Spleen (tissue), 11 donors: ENCODE measurements around the gene SLC25A45. TPM values are rescaled to one million over a fixed set of nuclear protein-coding genes. Genes with fewer than 3 reads are reported as not detected.
"Not testable (repeated sequence)": the region's sequence is repeated elsewhere in the genome, so short reads cannot be mapped to it uniquely, and the experiment has no call there.

Experiments
- DNase-seq: peaks from one replicate; pipeline ENCODE4 v3.0.0-alpha.2; 2020
- H3K27ac ChIP-seq, 8 donors: fragments of 200-600 bp; sonication (generic) in 7 of 8; 1 replicate in 4 of 8; 2 replicates in 4 of 8; pipeline versions ENCODE4 v1.5.0 to v1.8.0; 2016 to 2021; ENCODE audit warnings: inconsistent platforms in 4 of 8, mild to moderate bottlenecking in 4 of 8, moderate library complexity in 1 of 8
- H3K27me3 ChIP-seq, 7 donors: fragments of 200-600 bp; sonication (generic) in 6 of 7; replicated peaks in 1 of 7; 1 replicate in 4 of 7; 2 replicates in 3 of 7; pipeline versions ENCODE4 v1.5.0 to v1.8.0; 2016 to 2021; ENCODE audit warnings: inconsistent platforms in 3 of 7, mild to moderate bottlenecking in 1 of 7
- H3K36me3 ChIP-seq, 6 donors: fragments of 200-600 bp; sonication (generic) in 5 of 6; 1 replicate in 4 of 6; 2 replicates in 2 of 6; pipeline versions ENCODE4 v1.5.0 to v1.8.0; 2016 to 2021; ENCODE audit warnings: inconsistent platforms in 2 of 6
- H3K4me1 ChIP-seq, 6 donors: fragments of 200-600 bp; sonication (generic) in 5 of 6; 1 replicate in 3 of 6; 2 replicates in 3 of 6; pipeline versions ENCODE4 v1.5.0 to v1.8.0; 2016 to 2021; ENCODE audit warnings: inconsistent platforms in 3 of 6
- H3K4me3 ChIP-seq, 8 donors: fragments of 200-600 bp; sonication (generic) in 7 of 8; 1 replicate in 4 of 8; 2 replicates in 4 of 8; pipeline versions ENCODE4 v1.5.0 to v1.8.0; 2016 to 2021; ENCODE audit warnings: inconsistent platforms in 4 of 8, mild to moderate bottlenecking in 4 of 8, moderate library complexity in 2 of 8
- H3K9me3 ChIP-seq, 8 donors: fragments of 200-600 bp; sonication (generic) in 7 of 8; 1 replicate in 4 of 8; 2 replicates in 4 of 8; pipeline versions ENCODE4 v1.5.0 to v1.8.0; 2016 to 2021; ENCODE audit warnings: inconsistent platforms in 4 of 8
- CTCF ChIP-seq, 11 experiments: fragments of 200-600 bp in 7 of 11; fragments of 450-650 bp in 4 of 11; sonication (generic) in 4 of 11; IDR thresholded peaks in 8 of 11; conservative IDR thresholded peaks in 3 of 11; 1 replicate in 7 of 11; 2 replicates in 4 of 11; pipeline versions ENCODE4 v1.4.0 to v1.8.0; 2016 to 2021; ENCODE audit warnings: antibody characterized with exemption in 11 of 11, inconsistent platforms in 4 of 11, mild to moderate bottlenecking in 1 of 11
- POLR2A ChIP-seq, 3 donors: fragments of 450-650 bp; IDR thresholded peaks; one replicate each; pipeline ENCODE4 v1.5.1; 2017; ENCODE audit warnings: antibody characterized with exemption in 3 of 3, mild to moderate bottlenecking in 1 of 3
- POLR2AphosphoS5 ChIP-seq, 3 donors: sonication (generic); formaldehyde crosslinking; IDR thresholded peaks; one replicate each; pipeline ENCODE4 v1.5.1; 2017; ENCODE audit warnings: antibody characterized with exemption in 3 of 3
- WGBS, 5 donors: extraction: QIAGEN DNeasy Blood & Tissue Kit in 3 of 5; methylation state at CpG; one replicate each; pipeline versions ENCODE4 v1.1.5 to v1.1.7; 2013 to 2018; 5-methylcytosine and 5-hydroxymethylcytosine counted together
- intact Hi-C: fragments of 100-400 bp; cut with DNase I; formaldehyde crosslinking; loops from one replicate; pipeline ENCODE4 v1.15.0; 2023; ENCODE audit warnings: low total_unique reads
- polyA plus RNA-seq, 3 donors: library from polyadenylated mRNA; stranded (reverse); fragments of 200-250 nt; gene quantifications; one replicate each; pipeline ENCODE4 v1.2.1, GENCODE V29; 2013
- total RNA-seq, 7 donors: library from RNA; depleted of rRNA in 3 of 7; stranded (reverse); fragments of >200 nt in 3 of 7; fragmentation: NEBNext Ultra II Directional in 4 of 7; extraction: Animal tissue kit (Norgen Biotek cat#: 25700) in 4 of 7; gene quantifications; one replicate each; pipeline versions ENCODE4 v1.1.0 to v1.2.1, GENCODE V29; 2016 to 2021
- donor health status: healthy with polysubstance abuse.
- donor health status: DM: no; HTN: no; CAD: no; lungs with moderate emphysema.
- donor health status: DM: no; HTN: no; CAD: no.
- donor health status: Bipolar disorder and iron deficiency.
- donor health status: healthy.
- donor health status: DM: no; HTN: no; CAD: no.
- donor health status: DM: yes; HTN: yes; CAD: no.

SLC25A45 gene
- total and polyA plus RNA-seq, 10 donors = 11.6 to 33.4 (median 24.9) TPM

DNA sequence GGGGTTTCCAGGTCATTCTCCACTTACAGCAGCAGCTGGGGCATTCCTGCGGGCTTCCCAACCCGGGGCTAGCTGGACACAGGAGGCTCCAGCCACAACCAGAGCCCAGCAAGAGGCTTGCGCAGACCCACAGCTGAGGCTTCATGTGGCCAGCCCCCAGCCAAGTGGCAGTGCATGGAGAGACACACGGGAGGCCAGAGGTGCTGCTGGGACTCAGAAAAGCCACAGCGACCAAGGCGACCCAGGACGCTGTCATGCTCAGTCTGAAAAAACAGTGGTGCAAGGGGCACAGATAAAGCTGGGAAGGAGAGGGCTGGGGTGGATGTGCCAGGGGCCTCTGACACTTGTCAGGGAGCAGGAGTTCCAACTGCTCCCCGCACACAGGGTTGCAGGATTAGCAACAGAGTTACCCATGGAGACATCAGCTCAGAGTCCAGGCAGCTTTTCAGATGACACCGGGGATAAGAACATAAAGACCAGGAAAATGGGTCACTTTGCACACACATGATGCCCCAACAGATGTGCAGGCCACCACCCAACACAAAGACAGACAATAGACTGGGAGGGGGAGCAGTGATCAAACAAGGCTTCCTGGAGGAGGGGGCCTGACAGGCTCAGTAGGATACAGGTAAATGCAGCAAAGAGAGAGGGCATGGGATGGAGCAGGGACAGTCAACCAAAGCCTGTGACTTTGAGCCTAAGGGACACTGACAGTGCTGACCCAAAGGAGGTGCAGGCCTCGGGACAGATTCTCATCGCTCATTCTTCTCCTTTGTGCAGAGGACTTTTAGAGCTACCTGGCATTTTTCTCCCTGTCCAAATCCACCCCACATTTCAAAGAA lies 33.3 kb upstream of the SLC25A45 start:
- Histone ChIP-seq H3K4me1 (peaks cover 37 to 67% (median 54%) of the 10 kb centered on the region in 6 donors), H3K27me3 (no peaks in the 10 kb centered on the region), H3K4me3 (peak overlapping the region in 5 of 8 donors; percentile 44 to 96 (median 88)), H3K27ac (peak overlapping the region; percentile 92 to 100 (median 98)), H3K9me3 (no peaks in the 10 kb centered on the region), H3K36me3 (peaks cover 5 to 41% (median 31%) of the 10 kb centered on the region in 6 donors)
- intact Hi-C loops = no loop called here
- peak; percentile 79 for DNase-seq
- 69 to 76% (median 73%) methylated on average over 11 of the region's 11 CpGs for WGBS, 5 donors
- TF ChIP-seq POLR2A (IDR thresholded peaks at IDR 0.05) = no peak
- peak in 2 of 3 donors; percentile 37 to 70 for TF ChIP-seq POLR2AphosphoS5 (IDR thresholded peaks at IDR 0.05)
- no peak for TF ChIP-seq CTCF (IDR thresholded peaks at IDR 0.05 in 8 of 11, conservative IDR thresholded peaks at IDR 0.05 in 3 of 11)

GRCh38 chr11:65414776-65415498 lies 32.5 kb upstream of the SLC25A45 start:
- intact Hi-C loops = no loop called here
- TF ChIP-seq POLR2AphosphoS5 (IDR thresholded peaks at IDR 0.05) (peak in 1 of 3 donors; percentile 19), CTCF (IDR thresholded peaks at IDR 0.05 in 8 of 11, conservative IDR thresholded peaks at IDR 0.05 in 3 of 11) (no peak)
- DNase-seq = no peak

GRCh38 chr11:65413077-65413664 lies 30.7 kb upstream of the SLC25A45 start:
- intact Hi-C loops, H3K9me3 ChIP-seq, H3K4me3 ChIP-seq, H3K27me3 ChIP-seq, H3K27ac ChIP-seq: not testable (repeated sequence)
- peak; percentile 47 for DNase-seq
- H3K4me1 ChIP-seq = peaks cover 22 to 59% (median 38%) of the 10 kb centered on the region in 6 donors
- H3K36me3 ChIP-seq = peaks cover 5 to 67% (median 53%) of the 10 kb centered on the region in 6 donors
- 89 to 96% (median 92%) methylated on average over 15 of the region's 15 CpGs for WGBS, 5 donors

More at GRCh38 chr11:65414776-65415498, 32.5 kb upstream of the SLC25A45 start:
- no peak overlapping the region for H3K4me3 ChIP-seq
- peak overlapping the region in 2 of 8 donors; percentile 30 to 97 for H3K27ac ChIP-seq
- H3K4me1 ChIP-seq = peaks cover 30 to 59% (median 46%) of the 10 kb centered on the region in 6 donors
- peaks cover 5 to 49% (median 36%) of the 10 kb centered on the region in 6 donors for H3K36me3 ChIP-seq
- no peaks in the 10 kb centered on the region for H3K27me3 ChIP-seq
- no peaks in the 10 kb centered on the region for H3K9me3 ChIP-seq
- WGBS, 5 donors = 82 to 94% (median 87%) methylated on average over 9 to 11 of the region's 11 CpGs

DNA sequence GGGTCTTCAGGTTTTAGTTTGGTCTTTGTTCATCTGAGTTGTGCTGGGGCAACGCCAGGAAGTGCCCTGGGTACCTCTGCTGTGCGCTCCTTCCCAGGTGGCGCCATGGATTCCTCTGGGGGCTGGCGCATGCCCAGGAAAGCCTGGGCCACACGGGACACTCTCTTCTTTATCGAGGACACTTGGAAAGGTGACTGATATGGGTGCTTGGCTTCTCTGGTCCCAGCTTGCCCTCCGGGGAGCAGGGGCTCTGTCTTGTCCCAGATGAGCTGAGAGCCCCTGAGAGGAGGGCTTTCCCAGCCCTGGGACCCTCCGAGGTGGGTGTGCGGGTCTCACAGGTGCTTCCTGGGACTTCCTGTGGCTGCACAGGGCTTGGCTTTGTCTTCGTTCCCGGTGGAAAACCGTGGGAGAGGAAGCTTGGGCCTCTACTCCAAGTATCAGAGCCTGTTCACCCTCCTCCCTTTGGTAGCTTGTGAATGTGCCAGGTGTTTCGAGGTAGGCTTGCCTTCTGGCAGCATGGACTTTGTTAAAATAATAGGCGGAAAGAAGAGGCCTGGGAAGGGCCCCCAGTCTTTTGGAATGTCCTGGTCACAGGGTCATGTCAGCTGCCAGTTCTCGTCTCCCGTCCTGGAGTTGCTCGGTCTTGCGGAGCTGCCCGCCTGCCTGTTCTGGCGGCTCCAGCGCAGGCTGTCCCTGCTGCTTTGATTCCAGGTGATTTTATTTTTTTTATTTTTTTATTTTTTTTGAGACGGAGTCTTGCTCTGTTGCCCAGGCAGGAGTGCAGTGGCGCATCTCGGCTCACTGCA lies 30.0 kb upstream of the SLC25A45 start:
- H3K9me3 ChIP-seq = no peaks in the 10 kb centered on the region
- H3K4me1 ChIP-seq = peaks cover 16 to 59% (median 37%) of the 10 kb centered on the region in 6 donors
- H3K27ac ChIP-seq = peak overlapping the region in 1 of 8 donors; percentile 7
- TF ChIP-seq POLR2AphosphoS5 (IDR thresholded peaks at IDR 0.05) (peak in 1 of 3 donors; percentile 5), POLR2A (IDR thresholded peaks at IDR 0.05) (no peak)
- WGBS, 5 donors = 82 to 88% (median 83%) methylated on average over 22 to 24 of the region's 24 CpGs
- intact Hi-C loops = no loop called here
- no peak overlapping the region for H3K4me3 ChIP-seq
- peak; percentile 59 for DNase-seq
- H3K36me3 ChIP-seq = peaks cover 5 to 74% (median 60%) of the 10 kb centered on the region in 6 donors
- H3K27me3 ChIP-seq = no peaks in the 10 kb centered on the region
